Activated naive CD4-positive, alpha-beta T cell treated with Interleukin-2 at 50 U/mL for 16 hours (primary cell): Measurements from ENCODE around the gene SH3GL3.

Source experiments
- DNase-seq: peaks from one replicate; pipeline ENCODE4 v3.0.0-alpha.2; 2020

SH3GL3 gene

GRCh38 chr15:83470887-83471286 is 23.7 kb downstream of the SH3GL3 start:
- no peak for DNase-seq

- no peak for DNase-seq
Measured at GRCh38 chr15:83471307-83471866, 24.2 kb downstream of the SH3GL3 start.

- no peak for DNase-seq
Measured at GRCh38 chr15:83472151-83472550, 25.0 kb downstream of the SH3GL3 start.

- DNase-seq = no peak
Measured at GRCh38 chr15:83472797-83473196, 25.7 kb downstream of the SH3GL3 start.

- no peak for DNase-seq
Measured at GRCh38 chr15:83474578-83474977, 27.4 kb downstream of the SH3GL3 start.

GRCh38 chr15:83475551-83475950 is 28.4 kb downstream of the SH3GL3 start:
- no peak for DNase-seq

- no peak for DNase-seq
Measured at GRCh38 chr15:83476066-83476465, 28.9 kb downstream of the SH3GL3 start.

- DNase-seq = no peak
Measured at GRCh38 chr15:83476708-83477107, 29.6 kb downstream of the SH3GL3 start.

GRCh38 chr15:83477172-83477807 is 30.1 kb downstream of the SH3GL3 start:
- no peak for DNase-seq

- no peak for DNase-seq
Measured at GRCh38 chr15:83477808-83478537, 30.8 kb downstream of the SH3GL3 start.

GRCh38 chr15:83483612-83484011 is 36.5 kb downstream of the SH3GL3 start:
- DNase-seq = no peak

- DNase-seq = no peak
Measured at GRCh38 chr15:83484636-83485035, 37.5 kb downstream of the SH3GL3 start.

GRCh38 chr15:83486363-83486762 is 39.2 kb downstream of the SH3GL3 start:
- no peak for DNase-seq

GRCh38 chr15:83487519-83487918 is 40.4 kb downstream of the SH3GL3 start:
- DNase-seq = no peak

GRCh38 chr15:83489690-83490089 is 42.5 kb downstream of the SH3GL3 start:
- no peak for DNase-seq

- no peak for DNase-seq
Measured at GRCh38 chr15:83491486-83491885, 44.3 kb downstream of the SH3GL3 start.

GRCh38 chr15:83496766-83497165 is 49.6 kb downstream of the SH3GL3 start:
- DNase-seq = no peak

- DNase-seq = no peak
Measured at GRCh38 chr15:83498374-83498773, 51.2 kb downstream of the SH3GL3 start.

- no peak for DNase-seq
Measured at GRCh38 chr15:83498801-83499200, 51.7 kb downstream of the SH3GL3 start.

GRCh38 chr15:83499476-83499875 is 52.3 kb downstream of the SH3GL3 start:
- DNase-seq = no peak

GRCh38 chr15:83503595-83504364 is 56.6 kb downstream of the SH3GL3 start:
- DNase-seq = no peak

- no peak for DNase-seq
Measured at GRCh38 chr15:83504365-83504764, 57.2 kb downstream of the SH3GL3 start.

GRCh38 chr15:83510001-83510400 is 62.9 kb downstream of the SH3GL3 start:
- DNase-seq = no peak

- no peak for DNase-seq
Measured at GRCh38 chr15:83512459-83512858, 65.3 kb downstream of the SH3GL3 start.
